ENCODE data around the gene CSMD2.

DNA sequence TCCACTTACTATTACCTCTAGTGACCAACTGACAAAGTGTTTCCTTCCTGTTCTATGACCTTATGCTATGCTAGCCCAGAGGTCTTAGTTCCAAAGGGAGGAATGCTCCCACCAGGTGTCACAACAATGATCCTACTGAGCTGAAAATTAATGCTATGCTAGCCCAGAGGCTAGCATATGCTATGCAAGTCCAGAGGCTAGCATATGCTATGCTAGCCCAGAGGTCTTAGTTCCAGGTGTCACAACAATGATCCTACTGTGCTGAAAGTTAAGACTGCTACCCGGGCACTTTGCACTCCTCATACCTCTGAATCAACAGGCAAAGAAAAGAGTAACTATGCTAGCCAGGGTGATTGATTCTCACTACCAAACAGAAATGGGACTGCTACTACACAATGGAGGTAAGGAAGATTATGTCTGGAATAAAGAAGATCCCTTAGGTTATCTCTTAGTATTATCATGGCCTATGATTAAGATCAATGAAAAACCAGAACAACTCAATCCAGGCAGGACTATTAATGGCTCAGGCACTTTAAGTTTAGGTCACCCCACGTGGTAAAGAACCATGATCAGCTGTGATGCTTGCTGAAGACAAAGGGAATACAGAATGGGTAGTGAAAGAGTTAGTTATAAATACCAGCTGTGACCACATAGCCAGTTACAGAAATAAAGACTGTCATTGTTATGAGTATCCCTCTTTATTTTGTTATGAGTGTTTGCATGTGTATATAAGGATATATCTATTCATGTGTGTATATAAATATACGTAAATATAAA lies 114.1 kb downstream of the CSMD2 start:
- TF ChIP-seq, protein P1, sequence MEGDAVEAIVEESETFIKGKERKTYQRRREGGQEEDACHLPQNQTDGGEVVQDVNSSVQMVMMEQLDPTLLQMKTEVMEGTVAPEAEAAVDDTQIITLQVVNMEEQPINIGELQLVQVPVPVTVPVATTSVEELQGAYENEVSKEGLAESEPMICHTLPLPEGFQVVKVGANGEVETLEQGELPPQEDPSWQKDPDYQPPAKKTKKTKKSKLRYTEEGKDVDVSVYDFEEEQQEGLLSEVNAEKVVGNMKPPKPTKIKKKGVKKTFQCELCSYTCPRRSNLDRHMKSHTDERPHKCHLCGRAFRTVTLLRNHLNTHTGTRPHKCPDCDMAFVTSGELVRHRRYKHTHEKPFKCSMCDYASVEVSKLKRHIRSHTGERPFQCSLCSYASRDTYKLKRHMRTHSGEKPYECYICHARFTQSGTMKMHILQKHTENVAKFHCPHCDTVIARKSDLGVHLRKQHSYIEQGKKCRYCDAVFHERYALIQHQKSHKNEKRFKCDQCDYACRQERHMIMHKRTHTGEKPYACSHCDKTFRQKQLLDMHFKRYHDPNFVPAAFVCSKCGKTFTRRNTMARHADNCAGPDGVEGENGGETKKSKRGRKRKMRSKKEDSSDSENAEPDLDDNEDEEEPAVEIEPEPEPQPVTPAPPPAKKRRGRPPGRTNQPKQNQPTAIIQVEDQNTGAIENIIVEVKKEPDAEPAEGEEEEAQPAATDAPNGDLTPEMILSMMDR (IDR thresholded peaks at IDR 0.05; ENCODE audit: insufficient read depth, low read length, poor library complexity, severe bottlenecking), result no peak
- TF ChIP-seq EZH2phosphoT487 (conservative IDR thresholded peaks at IDR 0.05; ENCODE audit: low read length), result no peak
